Omental fat pad (tissue), 4 donors: ENCODE data around the gene MTMR10. TPM values are rescaled to one million over a fixed set of nuclear protein-coding genes. Genes with fewer than 3 reads are reported as not detected.

Experiments
- ATAC-seq: fragments of 150-250 bp; one replicate; pipeline ENCODE4 v1.9.1; 2016; ENCODE audit warnings: mild to moderate bottlenecking, moderate library complexity; ENCODE audit not compliant: low FRiP score
- DNase-seq: peaks from one replicate; pipeline ENCODE4 v3.0.0-alpha.2; 2019; ENCODE audit warnings: low spot score
- small RNA-seq: library from RNA; depleted of rRNA; stranded (forward); fragments of <200 nt; gene quantifications from one replicate; pipeline ENCODE3, GENCODE V24; 2016
- total RNA-seq, 4 donors: library from RNA; depleted of rRNA; stranded (reverse); fragments of >200 nt; gene quantifications; one replicate each; pipeline ENCODE4 v1.1.0, GENCODE V29; 2016
- TF ChIP-seq, protein P1 (sequence below), 3 donors: fragments of 450-650 bp; IDR thresholded peaks; one replicate each; pipeline ENCODE4 v1.5.1; 2016 to 2017; ENCODE audit warnings: antibody characterized with exemption in 3 of 3, mild to moderate bottlenecking in 3 of 3, moderate library complexity in 2 of 3

The MTMR10 gene
- total RNA-seq, 4 donors from 2014 or later, result 40.6 to 70.0 (median 46.6) TPM

DNA sequence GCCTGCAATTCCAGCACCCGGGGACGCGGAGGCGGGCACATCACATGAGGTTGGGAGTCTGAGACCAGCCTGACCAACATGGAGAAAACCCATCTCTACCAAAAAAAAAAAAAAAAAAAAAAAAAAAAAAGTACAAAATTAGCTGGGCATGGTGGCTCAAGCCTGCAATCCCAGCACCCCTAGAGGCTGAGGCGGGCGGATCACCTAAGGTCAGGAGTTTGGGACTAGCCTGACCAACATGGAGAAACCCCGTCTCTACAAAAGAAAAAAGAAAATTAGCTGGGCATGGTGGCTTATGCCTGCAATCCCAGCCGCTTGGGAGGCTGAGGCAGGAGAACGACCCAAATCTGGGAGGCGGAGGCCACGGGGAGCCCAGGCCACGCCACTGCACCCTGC, 95.2 kb downstream of the MTMR10 start:
- no peak for ATAC-seq
- TF ChIP-seq, protein P1, sequence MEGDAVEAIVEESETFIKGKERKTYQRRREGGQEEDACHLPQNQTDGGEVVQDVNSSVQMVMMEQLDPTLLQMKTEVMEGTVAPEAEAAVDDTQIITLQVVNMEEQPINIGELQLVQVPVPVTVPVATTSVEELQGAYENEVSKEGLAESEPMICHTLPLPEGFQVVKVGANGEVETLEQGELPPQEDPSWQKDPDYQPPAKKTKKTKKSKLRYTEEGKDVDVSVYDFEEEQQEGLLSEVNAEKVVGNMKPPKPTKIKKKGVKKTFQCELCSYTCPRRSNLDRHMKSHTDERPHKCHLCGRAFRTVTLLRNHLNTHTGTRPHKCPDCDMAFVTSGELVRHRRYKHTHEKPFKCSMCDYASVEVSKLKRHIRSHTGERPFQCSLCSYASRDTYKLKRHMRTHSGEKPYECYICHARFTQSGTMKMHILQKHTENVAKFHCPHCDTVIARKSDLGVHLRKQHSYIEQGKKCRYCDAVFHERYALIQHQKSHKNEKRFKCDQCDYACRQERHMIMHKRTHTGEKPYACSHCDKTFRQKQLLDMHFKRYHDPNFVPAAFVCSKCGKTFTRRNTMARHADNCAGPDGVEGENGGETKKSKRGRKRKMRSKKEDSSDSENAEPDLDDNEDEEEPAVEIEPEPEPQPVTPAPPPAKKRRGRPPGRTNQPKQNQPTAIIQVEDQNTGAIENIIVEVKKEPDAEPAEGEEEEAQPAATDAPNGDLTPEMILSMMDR (IDR thresholded peaks at IDR 0.05), result no peak
- no peak for DNase-seq

DNA sequence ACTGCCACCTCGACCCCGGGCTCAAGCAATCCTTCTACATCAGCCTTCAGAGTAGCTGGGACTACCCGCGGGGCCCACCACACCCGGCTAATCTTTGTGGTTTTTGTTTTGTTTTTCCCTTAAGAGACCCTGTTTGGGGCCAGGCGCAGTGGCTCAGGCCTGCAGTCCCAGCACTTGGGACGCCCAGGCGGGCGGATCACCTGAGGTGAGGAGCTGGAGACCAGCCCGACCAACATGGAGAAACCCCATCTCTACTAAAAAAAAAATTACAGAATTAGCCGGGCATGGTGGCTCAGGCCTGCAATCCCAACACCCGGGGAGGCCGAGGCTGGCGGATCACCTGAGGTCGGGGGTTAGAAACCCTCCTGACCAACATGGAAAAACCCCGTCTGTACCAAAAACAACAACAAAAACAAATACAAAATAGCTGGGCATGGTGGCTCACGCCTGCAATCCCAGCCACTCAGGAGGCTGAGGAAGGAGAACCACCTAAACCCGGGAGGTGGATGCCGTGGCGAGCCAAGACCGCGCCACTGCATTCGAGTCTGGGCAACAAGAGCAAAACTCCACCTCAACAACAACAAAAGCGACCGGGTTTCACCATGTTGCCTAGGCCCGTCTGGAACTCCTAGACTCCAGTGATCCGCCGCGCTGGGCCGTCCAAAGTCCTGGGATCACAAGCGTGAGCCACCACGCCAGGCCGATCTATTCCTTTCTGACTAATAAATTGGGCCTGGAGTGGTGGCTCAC, 95.8 kb downstream of the MTMR10 start:
- TF ChIP-seq, protein P1 (IDR thresholded peaks at IDR 0.05), result no peak
- DNase-seq, result no peak
- ATAC-seq, result no peak

DNA sequence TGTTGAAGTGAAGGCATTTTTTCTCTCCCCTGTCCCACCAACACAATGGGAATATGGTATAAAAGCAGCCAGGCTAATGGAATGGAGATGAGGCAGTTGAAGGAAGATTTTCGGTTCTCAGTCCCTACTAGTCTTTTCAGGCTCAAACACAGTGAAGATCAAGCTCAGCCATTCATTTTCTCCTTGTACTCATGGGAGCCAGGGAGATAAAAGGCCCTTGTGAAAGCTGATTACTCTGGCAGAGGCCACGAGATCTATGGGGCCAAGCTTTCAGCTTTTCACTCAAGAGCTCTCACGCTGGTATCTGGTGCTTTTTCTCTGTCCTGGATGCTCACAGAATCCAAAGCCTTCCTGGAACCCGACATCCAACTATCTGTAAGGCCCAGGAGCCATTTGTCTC, 102.2 kb downstream of the MTMR10 start:
- no peak for ATAC-seq
- DNase-seq, result no peak
- TF ChIP-seq, protein P1 (IDR thresholded peaks at IDR 0.05), result no peak

Small RNA genes lying within 50 kb of the gene (small RNA-seq; reads per million reads assigned to genes)
- not detected for gene RNU6-466P

Other genes starting within 250 kb of the MTMR10 start
- gene FAN1, start 87.7 kb downstream of the MTMR10 start, total RNA-seq, result 10 to 100 TPM; 11.9 to 18.1 (median 14.3) TPM
- 1 to 10 TPM in 1 of 4 donors, under 1 TPM in 1, not detected in 2; 0.19 to 1.8 TPM for gene TRPM1, start 110.1 kb upstream of the MTMR10 start, total RNA-seq